IPS-18a (cell line): Measurements from ENCODE around the gene USP13.

Experiments
- H3K27ac ChIP-seq: one replicate; pipeline ENCODE4 v1.5.1; 2013; ENCODE audit warnings: low read length
- H3K27me3 ChIP-seq: one replicate; pipeline ENCODE4 v1.6.1; 2013; ENCODE audit warnings: mild to moderate bottlenecking, low read length; ENCODE audit not compliant: control insufficient read depth, insufficient read depth
- H3K36me3 ChIP-seq: one replicate; pipeline ENCODE4 v1.6.1; 2013; ENCODE audit warnings: low read depth, low read length; ENCODE audit not compliant: control insufficient read depth
- H3K4me1 ChIP-seq: one replicate; pipeline ENCODE4 v1.6.1; 2013; ENCODE audit warnings: low read depth, low read length; ENCODE audit not compliant: control insufficient read depth
- H3K4me3 ChIP-seq: one replicate; pipeline ENCODE4 v1.5.1; 2013; ENCODE audit warnings: low read length
- H3K9ac ChIP-seq: one replicate; pipeline ENCODE4 v1.6.1; 2013; ENCODE audit warnings: mild to moderate bottlenecking, low read length, moderate library complexity
- H3K9me3 ChIP-seq: one replicate; pipeline ENCODE4 v1.6.1; 2013; ENCODE audit warnings: low read depth, low read length; ENCODE audit not compliant: control insufficient read depth

The USP13 gene

GRCh38 chr3:179726075-179726699 lies 73.3 kb downstream of the USP13 start:
- Histone ChIP-seq H3K9ac (no peak overlapping the region), H3K4me1 (no peaks in the 10 kb centered on the region), H3K9me3 (no peaks in the 10 kb centered on the region), H3K4me3 (no peak overlapping the region), H3K27me3 (no peaks in the 10 kb centered on the region), H3K36me3 (peaks cover 16% of the 10 kb centered on the region), H3K27ac (no peak overlapping the region)

- H3K4me3 ChIP-seq = no peak overlapping the region
- H3K27me3 ChIP-seq = no peaks in the 10 kb centered on the region
- H3K9me3 ChIP-seq = no peaks in the 10 kb centered on the region
- no peak overlapping the region for H3K9ac ChIP-seq
- peaks cover 26% of the 10 kb centered on the region for H3K36me3 ChIP-seq
- H3K27ac ChIP-seq = no peak overlapping the region
- no peaks in the 10 kb centered on the region for H3K4me1 ChIP-seq
Measured at GRCh38 chr3:179729086-179729485, 76.2 kb downstream of the USP13 start.

- H3K27ac ChIP-seq = no peak overlapping the region
- no peaks in the 10 kb centered on the region for H3K9me3 ChIP-seq
- H3K4me1 ChIP-seq = no peaks in the 10 kb centered on the region
- H3K9ac ChIP-seq = no peak overlapping the region
- no peaks in the 10 kb centered on the region for H3K27me3 ChIP-seq
- no peak overlapping the region for H3K4me3 ChIP-seq
- H3K36me3 ChIP-seq = peaks cover 26% of the 10 kb centered on the region
Measured at GRCh38 chr3:179729981-179730380, 77.1 kb downstream of the USP13 start.

- peaks cover 26% of the 10 kb centered on the region for H3K36me3 ChIP-seq
- H3K9ac ChIP-seq = no peak overlapping the region
- no peaks in the 10 kb centered on the region for H3K27me3 ChIP-seq
- no peaks in the 10 kb centered on the region for H3K4me1 ChIP-seq
- no peak overlapping the region for H3K4me3 ChIP-seq
- no peak overlapping the region for H3K27ac ChIP-seq
- H3K9me3 ChIP-seq = no peaks in the 10 kb centered on the region
Measured at GRCh38 chr3:179730506-179730905, 77.7 kb downstream of the USP13 start.

- Histone ChIP-seq H3K36me3 (peaks cover 26% of the 10 kb centered on the region), H3K4me3 (no peak overlapping the region), H3K27me3 (no peaks in the 10 kb centered on the region), H3K9ac (no peak overlapping the region), H3K4me1 (no peaks in the 10 kb centered on the region), H3K27ac (no peak overlapping the region), H3K9me3 (no peaks in the 10 kb centered on the region)
Measured at GRCh38 chr3:179731544-179731943, 78.7 kb downstream of the USP13 start.

- Histone ChIP-seq H3K27ac (no peak overlapping the region), H3K36me3 (peaks cover 26% of the 10 kb centered on the region)
Measured at GRCh38 chr3:179732661-179733348, 80.0 kb downstream of the USP13 start.

GRCh38 chr3:179733797-179734196 lies 81.0 kb downstream of the USP13 start:
- Histone ChIP-seq H3K27ac (no peak overlapping the region), H3K4me1 (no peaks in the 10 kb centered on the region), H3K36me3 (peaks cover 26% of the 10 kb centered on the region), H3K9me3 (no peaks in the 10 kb centered on the region), H3K9ac (no peak overlapping the region), H3K27me3 (no peaks in the 10 kb centered on the region), H3K4me3 (no peak overlapping the region)

More at GRCh38 chr3:179732661-179733348, 80.0 kb downstream of the USP13 start:
- no peaks in the 10 kb centered on the region for H3K9me3 ChIP-seq
- no peaks in the 10 kb centered on the region for H3K4me1 ChIP-seq
- H3K27me3 ChIP-seq = no peaks in the 10 kb centered on the region
- H3K4me3 ChIP-seq = no peak overlapping the region
- H3K9ac ChIP-seq = no peak overlapping the region

GRCh38 chr3:179734497-179735281 lies 81.8 kb downstream of the USP13 start:
- no peak overlapping the region for H3K27ac ChIP-seq
- H3K4me1 ChIP-seq = no peaks in the 10 kb centered on the region
- no peaks in the 10 kb centered on the region for H3K27me3 ChIP-seq
- H3K9me3 ChIP-seq = no peaks in the 10 kb centered on the region
- peaks cover 26% of the 10 kb centered on the region for H3K36me3 ChIP-seq
- no peak overlapping the region for H3K9ac ChIP-seq
- no peak overlapping the region for H3K4me3 ChIP-seq

GRCh38 chr3:179735321-179735720 lies 82.5 kb downstream of the USP13 start:
- Histone ChIP-seq H3K9me3 (no peaks in the 10 kb centered on the region), H3K36me3 (peaks cover 26% of the 10 kb centered on the region), H3K9ac (no peak overlapping the region)

GRCh38 chr3:179738998-179739397 lies 86.2 kb downstream of the USP13 start:
- H3K4me3 ChIP-seq = no peak overlapping the region
- H3K9ac ChIP-seq = no peak overlapping the region
- H3K27ac ChIP-seq = no peak overlapping the region
- no peaks in the 10 kb centered on the region for H3K9me3 ChIP-seq
- no peaks in the 10 kb centered on the region for H3K27me3 ChIP-seq
- H3K4me1 ChIP-seq = no peaks in the 10 kb centered on the region
- H3K36me3 ChIP-seq = peaks cover 20% of the 10 kb centered on the region

More at GRCh38 chr3:179735321-179735720, 82.5 kb downstream of the USP13 start:
- Histone ChIP-seq H3K4me3 (no peak overlapping the region), H3K27ac (no peak overlapping the region), H3K4me1 (no peaks in the 10 kb centered on the region), H3K27me3 (no peaks in the 10 kb centered on the region)

- no peak overlapping the region for H3K4me3 ChIP-seq
Measured at GRCh38 chr3:179739816-179740594, 87.2 kb downstream of the USP13 start.

More at GRCh38 chr3:179739816-179740594, 87.2 kb downstream of the USP13 start:
- H3K9ac ChIP-seq = no peak overlapping the region
- H3K4me1 ChIP-seq = no peaks in the 10 kb centered on the region
- no peak overlapping the region for H3K27ac ChIP-seq
- peaks cover 20% of the 10 kb centered on the region for H3K36me3 ChIP-seq
- no peaks in the 10 kb centered on the region for H3K27me3 ChIP-seq
- no peaks in the 10 kb centered on the region for H3K9me3 ChIP-seq
